HG03095 (cell line): Measurements from ENCODE around the gene KIAA0825.

ENCODE experiments used
- ATAC-seq: cut with Tn5 transposase; IDR thresholded peaks from one replicate; pipeline ENCODE4 v1.9.1; 2021; ENCODE audit warnings: moderate library complexity; ENCODE audit not compliant: unreplicated experiment

KIAA0825 gene

DNA sequence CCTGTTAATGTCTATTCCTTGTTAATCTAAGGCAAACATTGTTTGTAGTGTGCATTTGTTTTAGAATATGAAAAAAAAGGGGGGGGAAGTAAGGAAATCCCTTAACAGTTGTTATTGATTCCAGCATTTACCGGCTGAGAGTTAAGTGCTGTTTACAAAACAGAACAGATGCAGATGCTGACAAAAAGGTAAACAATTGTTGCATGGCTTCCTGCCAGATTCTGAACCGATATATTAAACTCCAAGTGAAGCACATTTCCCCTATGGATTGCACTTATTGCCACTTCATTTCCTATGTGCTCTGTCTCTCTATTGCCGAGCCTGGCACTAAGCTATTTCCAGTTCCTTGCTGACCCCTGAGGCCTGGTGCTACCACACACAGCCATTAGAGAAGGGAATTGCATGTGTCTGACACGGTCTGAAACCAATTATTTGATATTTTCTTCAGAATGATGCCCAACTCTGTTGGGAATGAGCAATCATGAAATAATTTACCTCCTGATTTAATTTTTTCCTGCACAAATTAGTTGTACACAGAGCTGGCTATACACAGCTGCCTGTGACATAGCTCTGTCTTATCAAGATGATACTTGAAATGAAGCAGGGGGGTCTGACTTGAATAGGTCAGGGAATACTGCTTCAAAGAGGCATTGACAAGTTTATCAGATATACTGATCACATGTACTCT is 109.8 kb downstream of the KIAA0825 start:
- no peak for ATAC-seq

DNA sequence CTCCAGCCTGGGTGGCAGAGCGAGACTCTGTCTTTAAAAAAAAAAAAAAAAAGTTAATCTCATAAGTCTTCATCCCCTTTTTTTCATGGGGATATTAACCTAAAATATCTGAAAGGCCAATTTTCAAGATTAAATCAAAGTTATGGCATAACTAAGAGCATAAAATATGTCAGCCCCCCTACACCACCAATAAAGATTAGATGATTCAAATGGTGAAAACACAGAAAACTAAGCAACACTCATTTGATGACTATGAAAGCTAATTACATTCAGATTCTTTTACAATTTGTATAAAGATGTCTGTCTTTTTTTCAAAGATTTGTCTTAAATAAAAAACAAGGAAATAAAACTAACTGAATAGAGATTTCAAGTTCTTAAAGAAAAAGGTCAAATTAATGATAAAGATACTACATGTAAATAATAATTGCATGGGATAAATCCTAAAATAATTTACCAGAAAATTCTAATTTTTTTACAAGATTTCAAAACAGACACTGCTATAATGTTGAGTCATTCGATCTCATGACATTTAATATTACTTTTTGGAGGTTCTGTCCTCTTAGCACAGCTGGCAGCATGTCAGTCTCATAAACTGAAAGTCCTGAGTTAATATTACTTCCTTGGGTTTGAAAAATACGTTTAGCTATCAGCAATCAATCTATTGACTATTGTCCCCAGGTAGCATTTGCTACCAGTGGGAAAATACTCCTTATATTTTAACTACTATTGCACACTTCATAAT is 112.9 kb downstream of the KIAA0825 start:
- ATAC-seq = no peak

DNA sequence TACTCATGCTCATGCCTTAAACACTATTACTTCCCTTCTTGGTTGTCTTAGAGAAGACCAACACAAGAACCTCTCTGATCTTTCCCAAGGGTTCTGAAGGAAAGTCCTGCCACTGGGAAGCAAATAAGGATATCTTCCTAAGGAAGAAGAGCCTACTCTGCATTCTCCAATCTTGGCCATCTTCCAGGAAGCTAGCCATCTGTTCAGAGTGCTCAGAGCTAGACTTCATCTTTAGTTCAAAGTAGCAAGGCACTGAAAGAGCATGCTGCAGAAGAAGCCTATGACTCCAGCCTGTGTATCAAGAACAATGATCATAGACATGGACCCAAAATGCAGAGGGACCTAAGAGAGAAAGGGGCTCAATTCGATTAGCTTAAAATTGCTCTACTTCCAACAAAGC is 114.7 kb downstream of the KIAA0825 start:
- no peak for ATAC-seq

DNA sequence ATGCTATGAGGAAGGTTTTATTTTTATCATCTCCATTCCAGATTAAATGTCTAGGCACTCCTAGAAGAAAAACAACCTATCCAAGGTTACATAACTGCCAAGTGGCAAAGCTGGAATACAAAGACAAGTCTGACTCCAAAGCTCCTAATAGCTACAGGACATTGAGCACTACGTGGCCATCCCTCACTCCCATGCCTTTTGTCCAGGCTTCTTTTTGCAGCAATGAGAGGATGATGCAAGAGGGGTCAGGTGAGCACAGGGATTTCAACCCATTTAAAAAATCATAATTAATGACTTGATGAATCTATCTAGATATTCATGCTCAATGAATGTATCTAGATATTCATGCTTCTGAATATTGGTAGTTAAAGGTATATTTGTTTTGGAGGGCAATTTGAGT is 117.0 kb downstream of the KIAA0825 start:
- no peak for ATAC-seq

DNA sequence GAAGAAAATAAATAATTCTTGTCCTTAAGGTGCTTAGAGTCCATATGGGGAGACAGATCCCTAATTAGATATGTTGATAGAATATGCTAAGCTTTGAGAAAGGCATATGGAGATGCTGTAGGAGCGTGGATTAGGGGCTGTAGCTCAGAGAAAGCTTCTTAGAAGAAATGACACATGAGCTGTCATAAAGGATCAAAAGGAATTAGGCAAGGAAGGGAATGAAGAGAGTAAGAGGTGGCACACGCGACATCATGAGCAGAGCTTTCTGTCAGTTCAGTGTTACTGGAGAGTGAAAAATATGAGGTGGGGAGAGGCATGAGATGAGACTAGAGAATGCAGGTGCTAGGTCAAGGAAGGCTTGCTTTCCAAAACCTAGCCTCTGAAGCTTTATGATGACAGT is 118.6 kb downstream of the KIAA0825 start:
- no peak for ATAC-seq

DNA sequence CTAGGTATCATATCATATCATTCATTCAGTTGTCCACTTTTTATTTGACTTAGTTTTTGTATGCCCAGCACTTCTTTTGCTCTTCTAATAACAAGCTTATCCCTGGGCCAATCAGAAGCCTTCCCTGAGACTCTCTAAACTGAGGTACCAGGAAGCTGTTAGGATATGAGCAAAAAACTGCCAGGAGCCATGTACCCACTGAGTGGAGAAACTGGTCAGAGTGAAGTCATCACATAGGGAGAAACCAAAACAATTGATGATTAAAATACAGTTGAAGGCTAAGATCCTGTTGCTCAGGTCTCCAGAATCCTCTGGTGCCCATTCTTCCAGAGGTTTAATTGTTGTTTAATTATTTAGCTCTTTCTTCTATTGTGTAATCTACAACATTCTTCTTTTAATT is 120.2 kb downstream of the KIAA0825 start:
- ATAC-seq = no peak

DNA sequence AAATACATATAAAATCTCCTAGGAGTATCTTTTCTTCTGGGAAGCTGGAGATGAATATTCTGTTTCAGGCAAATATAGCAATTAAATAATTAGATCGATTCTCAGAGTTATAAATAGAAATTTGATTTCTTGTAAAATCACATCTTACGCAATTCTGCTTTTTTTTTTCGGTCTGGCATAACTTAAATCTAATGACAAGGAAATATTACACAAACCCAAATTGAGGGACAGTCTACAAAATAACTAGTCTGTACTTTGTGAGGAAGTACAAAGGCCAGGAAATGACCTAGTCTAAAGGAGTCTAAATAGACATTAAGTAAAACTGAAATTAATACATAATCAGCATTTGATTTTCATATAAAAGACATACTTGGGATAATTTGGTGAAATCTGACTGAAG is 133.3 kb downstream of the KIAA0825 start:
- no peak for ATAC-seq

DNA sequence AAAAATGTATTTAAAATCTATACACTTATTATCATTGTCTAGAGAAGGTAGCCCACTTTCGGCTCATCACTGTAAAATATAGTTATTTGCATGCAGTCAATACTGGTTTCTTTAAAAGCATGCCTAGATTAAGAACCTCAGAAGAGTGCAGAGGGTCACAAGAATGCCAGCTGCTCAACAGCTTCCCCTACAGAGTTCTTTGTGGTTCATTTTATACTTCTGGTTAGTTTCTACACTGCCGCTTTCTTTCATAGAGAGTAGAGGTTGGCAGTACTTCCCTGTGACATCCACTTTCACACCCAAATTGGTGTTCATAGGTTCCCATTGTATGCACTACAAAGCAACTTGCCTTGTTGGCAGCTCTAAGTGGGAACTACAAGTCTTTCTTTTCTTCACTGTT is 137.3 kb downstream of the KIAA0825 start:
- ATAC-seq = no peak

DNA sequence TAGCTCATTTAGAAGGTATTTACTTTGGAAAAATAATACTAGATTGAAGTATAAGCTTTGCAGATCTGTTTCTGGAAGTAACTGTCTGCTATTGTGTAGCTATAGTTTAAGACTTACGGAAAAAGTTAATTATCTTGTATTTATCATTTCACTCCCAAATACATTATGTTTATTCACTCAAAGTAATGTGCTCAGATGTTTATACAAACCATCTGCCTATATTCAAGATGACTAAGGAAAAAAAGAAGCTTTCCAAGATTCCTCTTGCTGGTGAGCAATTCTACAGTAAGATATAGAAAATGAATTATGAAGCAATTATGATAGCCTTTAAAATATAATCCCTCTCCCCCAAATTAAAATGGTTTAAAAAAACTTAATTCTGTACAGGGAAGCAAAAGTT is 137.9 kb downstream of the KIAA0825 start:
- ATAC-seq = no peak

DNA sequence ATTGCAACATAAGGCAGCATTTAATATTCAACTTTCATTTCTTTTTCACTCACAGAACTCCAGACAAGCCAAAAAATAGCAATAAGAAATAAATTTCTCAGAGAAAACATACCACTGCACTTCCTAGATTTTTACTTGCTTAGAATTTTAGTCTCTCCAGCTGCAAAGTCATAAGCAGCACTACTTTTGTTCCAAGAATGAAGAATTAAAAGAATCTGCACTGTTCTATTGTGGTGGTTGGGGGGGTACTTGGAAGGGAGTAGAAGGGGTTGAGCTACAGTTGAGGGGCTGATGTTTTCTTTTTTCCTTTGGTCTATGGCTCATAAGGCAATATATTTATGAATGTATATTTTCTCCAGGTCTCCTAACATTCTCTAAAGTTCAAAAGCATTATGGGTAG is 144.5 kb downstream of the KIAA0825 start:
- ATAC-seq = no peak

DNA sequence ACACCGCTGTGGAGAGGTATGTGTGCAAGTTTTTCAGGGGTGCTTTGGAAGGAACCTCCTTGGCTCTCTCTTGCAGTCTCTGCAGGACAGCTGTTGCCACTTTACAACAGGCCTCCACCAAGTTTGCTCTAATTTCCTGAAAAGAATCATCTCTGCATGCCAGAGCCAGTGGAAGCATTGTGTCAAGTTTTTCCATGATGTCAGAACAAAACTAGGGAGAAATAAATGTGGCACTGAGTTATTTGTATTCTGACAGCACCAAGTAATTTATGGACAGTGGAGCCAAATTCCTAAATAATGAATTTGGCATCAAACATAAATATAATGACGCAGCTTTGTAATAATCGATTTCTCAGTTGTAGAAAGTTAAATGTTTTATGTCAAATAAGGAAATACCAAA is 146.9 kb downstream of the KIAA0825 start:
- no peak for ATAC-seq

DNA sequence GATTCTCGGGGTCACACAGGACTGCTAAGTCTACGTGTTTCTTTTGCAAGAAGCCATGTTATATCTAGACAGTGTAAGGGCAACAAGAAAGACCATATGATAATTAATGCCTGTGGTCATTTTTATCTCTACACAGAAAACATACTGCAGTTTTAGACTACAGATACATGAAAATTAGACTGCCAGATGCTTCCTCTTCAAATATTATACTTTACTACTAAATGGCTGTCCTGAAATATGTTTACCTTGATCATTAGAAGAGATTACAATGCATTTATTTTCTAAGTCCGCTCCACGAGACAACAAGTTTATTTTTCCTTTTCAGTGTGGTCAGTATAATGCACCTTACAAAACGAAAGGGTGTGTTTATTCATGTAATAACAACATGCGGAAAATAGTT is 147.6 kb downstream of the KIAA0825 start:
- ATAC-seq = no peak

DNA sequence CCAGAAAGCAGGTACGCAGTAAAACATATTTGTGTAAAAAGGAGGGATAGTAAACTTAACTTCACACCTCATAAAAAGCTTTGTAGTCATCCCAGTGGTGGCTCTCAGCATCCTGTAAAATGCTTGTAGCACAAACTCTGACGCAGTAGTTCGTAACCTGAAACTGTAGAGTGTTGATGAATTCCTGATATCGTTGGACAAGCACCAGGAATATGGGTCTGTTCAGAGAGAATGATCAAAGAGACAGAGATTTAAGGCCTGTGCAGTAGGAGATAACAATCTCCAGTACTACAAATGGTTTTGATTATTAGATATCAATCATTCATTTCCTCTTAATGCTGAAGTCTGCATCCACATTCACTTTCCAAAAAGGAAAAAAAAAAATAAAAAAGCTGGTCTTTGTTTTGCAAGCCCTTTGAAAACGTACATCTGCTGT is 148.5 kb downstream of the KIAA0825 start:
- no peak for ATAC-seq

DNA sequence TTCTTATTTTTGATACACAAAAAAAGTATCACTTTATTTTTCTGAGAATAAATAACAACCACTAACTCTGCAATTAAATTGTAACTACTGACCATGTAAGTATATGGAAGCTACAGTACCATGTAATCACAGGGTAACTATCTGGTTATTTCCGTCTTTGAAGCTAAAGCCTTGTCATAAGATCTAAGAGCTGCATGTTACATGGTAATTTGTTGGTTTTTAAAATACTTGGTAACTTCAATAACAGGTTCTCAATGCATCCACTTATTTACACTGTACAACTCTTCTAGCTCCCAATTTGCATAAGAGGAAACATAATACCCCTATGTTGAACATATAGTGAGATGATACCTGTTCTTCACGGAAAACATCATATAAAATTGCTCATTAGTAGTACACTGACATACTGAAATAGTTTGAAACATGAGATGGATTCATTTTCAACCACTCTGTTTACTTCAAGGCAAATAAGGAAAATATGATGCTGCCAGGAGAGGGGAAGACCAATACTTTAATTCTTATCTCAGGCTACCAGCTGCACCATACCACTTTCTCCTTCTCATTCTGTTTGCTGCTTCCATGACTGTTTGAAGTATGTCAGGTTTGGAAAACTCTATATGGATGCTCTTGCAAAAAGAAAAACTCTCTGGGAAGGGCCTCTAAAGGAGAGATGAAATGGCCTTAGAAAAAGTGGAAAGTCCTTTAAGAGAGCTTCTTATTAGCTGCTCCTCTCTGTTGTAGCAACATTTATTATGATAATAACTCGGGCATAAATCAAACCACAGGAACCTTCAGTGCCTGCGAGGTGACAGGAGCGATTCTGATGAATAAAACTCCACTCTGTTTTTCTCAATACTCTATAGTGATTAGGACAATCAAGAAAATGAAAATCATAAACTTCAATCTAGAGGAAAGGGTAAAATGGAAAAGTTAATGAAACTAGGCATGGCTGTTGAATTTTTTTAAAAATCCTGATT is 150.2 kb downstream of the KIAA0825 start:
- no peak for ATAC-seq

DNA sequence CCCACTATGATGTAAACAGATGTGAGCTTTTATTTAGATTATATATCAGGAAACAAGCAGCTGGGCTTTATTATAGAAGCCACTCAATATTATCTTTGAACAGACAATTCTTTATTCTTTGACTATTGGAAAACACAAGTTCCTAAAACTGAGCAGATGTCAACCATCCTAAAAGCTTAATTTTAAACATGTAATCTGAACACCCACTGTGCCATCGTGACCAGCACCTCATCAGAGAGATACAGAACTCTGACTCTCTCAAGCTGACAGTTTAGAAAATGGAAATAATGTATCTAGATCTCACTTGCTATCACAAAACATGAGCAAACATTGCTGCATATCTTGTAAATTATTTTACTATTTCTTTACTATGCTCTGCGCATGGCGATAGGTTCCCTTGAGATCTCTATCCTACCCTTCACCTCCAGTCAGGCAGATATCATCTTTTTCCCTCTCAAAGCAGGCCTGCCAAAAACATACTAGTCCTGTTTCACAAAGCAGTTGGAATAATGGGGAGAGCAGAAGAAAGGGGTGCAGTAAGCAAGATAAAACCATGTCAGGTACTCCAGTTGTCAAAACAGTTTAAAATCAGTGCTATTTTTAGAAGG is 151.0 kb downstream of the KIAA0825 start:
- ATAC-seq = no peak

DNA sequence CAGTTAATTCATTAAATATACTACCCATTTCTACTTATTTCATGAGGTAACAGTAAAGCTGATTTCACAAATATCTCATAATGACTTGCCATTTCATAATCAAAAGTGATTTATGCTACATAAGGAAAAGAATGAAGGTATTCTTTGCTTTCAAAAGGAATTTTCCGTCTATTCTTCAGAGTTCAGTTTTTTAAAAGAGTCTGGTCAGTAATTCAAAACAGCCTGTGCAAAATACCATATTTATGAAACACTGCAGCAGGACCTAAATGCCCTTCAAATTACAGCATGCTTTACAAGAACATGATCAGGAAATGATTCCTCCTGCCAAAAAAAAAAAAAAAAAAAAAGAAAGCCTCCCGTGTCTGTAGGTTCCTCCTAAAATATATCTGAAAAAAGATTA is 154.7 kb downstream of the KIAA0825 start:
- ATAC-seq = no peak

DNA sequence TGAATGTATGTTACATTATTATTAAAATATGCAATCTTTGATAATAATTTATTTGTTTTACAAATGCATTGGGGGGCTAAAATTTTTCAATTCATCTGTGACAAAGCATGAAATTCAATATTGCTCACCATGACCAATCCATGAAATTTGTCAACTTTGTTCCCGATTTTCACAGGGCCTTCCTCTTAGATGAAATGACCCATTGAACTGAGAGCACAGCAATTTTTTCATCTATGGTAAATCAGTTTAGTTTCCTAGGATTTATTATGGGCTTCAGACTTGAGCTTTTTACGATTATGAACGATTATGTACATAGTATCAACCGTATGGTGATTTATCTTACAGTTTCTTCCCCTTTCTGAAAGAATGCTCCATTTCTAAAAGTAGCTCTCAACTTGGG is 157.3 kb downstream of the KIAA0825 start:
- no peak for ATAC-seq

DNA sequence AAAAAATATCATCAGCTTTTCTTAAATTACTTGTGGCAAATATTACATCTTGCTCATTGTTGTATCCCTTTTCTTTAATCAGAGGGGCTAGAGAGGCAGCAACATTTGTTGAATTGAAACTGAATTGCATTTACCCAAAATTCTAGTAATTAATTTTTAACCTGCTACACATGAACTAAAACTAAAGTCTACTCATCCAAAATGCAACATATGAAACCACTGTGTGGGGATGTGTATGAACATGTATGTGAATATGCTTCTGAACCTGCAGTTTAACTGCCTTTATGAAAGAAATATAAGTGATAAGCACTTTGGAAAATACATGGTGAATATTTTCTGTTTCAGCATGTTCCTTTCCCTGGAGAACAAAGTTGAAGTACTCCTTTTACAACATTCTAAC is 158.5 kb downstream of the KIAA0825 start:
- ATAC-seq = no peak

DNA sequence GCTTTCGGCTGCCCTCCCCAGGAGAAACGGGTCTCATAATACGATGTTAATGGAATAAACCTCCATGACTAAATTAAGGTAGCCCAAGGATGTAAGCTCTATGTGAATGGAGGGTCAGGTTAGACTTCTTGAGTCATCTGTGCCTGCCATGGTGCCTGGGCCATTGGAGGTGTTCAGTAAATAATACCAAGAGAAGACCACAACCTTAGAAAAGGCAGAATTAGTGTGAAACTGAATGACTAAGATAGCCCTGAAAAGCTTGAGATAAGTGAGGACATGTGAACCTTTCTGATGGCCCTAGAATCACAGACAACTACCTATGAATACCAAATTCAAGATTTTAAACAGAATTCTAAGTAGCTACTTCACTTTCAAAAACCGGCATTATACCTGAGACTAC is 160.6 kb downstream of the KIAA0825 start:
- ATAC-seq = no peak

DNA sequence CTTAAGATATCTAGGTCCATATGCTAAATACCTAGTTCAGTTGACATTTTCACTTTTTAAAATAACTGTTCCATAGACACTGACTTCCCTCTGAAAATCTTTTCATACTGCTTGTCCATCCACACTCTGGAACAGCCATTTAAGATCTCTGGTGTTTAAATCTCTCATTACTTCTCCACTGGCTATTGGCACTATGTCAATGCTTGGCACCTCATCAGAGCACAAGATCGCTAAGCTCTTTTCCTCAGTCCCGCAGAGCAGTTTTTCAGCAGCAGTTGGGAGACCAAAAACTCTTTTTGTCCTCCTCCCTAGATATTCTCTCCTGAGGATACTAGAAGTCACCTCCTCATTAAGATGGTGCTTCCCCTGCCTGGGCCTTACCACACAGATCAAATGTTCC is 172.7 kb downstream of the KIAA0825 start:
- no peak for ATAC-seq

DNA sequence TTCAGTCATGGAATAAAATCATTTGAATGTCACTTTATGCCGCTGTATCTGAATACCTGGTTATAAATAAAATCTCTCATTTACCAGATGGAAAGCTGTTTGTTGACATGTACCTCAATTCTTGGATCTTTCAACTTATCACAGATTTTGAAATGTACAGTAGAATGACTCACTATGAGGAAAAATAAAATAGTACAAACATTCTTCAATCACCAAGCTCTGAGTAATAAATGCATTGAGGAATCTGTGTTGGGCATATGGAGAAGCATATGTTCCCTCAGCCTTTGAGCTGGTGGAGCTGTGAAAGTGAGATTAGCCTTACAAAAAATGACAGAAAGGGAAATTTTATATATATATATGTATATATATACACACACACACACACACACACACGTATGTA is 175.4 kb downstream of the KIAA0825 start:
- no peak for ATAC-seq
